ENCODE data around the gene SNRNP40.

- no peak for TF ChIP-seq CTCF (IDR thresholded peaks at IDR 0.05; ENCODE audit: insufficient read depth, low read length, poor library complexity, severe bottlenecking)
- no peak for TF ChIP-seq EZH2phosphoT487 (conservative IDR thresholded peaks at IDR 0.05; ENCODE audit: low read length)
Observed at GRCh38 chr1:31345635-31346034, 49.0 kb upstream of the SNRNP40 start.
